ENCODE measurements around the gene ATG101.
A peak's percentile ranks its signal among the peaks of the same experiment; 100 is the strongest.

DNA sequence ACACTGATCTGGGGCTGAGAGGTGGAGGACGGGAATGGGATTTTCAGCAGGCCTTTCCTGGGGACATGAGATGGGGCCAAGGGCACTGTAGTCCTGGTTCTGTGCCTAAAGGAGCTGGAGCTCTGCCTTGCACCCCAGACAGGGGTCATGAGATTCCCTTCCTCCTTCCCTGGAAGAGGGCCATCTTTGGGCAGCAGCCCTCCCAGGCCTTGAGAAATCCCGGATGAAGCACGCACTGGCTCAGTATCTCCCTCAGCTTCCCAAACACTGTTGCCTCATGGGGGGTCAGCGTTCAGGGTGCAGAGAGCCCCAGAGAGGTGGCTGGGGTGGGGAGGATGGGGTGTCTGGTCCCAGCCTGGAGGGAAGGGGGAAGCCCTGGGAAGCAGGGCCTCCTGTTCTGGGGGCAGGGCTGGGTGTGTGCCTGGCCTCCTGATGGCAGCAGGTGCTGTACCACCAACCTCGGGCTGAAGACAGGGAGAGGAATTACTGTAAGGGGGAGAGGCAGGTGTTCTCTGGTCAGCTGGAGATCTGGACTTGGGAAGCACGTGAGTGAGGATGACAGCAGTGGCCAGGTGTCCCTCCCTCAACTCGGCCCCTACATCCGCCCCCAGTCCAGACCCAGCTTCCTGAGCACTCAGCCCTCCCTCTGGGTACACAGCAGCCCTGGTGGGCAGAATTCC is 26.9 kb upstream of the ATG101 start:
- TF ChIP-seq CTCF (IDR thresholded peaks at IDR 0.05 in 4 of 5, conservative IDR thresholded peaks at IDR 0.05 in 1 of 5) (no peak), POLR2A (IDR thresholded peaks at IDR 0.05) (peak in 1 of 2 donors; percentile 12)
